GM19238 (cell line): ENCODE results near the gene LAGE3.
A peak's percentile ranks its signal among the peaks of the same experiment; 100 is the strongest.

ENCODE experiments used
- DNase-seq: peaks from one replicate; pipeline ENCODE4 v3.0.0; 2011; ENCODE audit warnings: low spot score; ENCODE audit not compliant: insufficient read length

Gene LAGE3

GRCh38 chrX:154458116-154458953 is 20.7 kb downstream of the LAGE3 start, which contains the start of gene PLXNA3:
PLXNA3 (plus strand) TSS chrX:154458281; CDS start chrX:154460184, 1,903 bp downstream.
- DNase-seq = no peak

- DNase-seq = peak; percentile 64
Observed at GRCh38 chrX:154457491-154458115, 21.5 kb downstream of the LAGE3 start.

GRCh38 chrX:154452823-154453222 is 26.3 kb downstream of the LAGE3 start:
- no peak for DNase-seq

GRCh38 chrX:154450312-154450711 is 28.8 kb downstream of the LAGE3 start:
- no peak for DNase-seq

- no peak for DNase-seq
Observed at GRCh38 chrX:154449618-154450017, 29.5 kb downstream of the LAGE3 start.

- DNase-seq = no peak
Observed at GRCh38 chrX:154448484-154448883, 30.6 kb downstream of the LAGE3 start.

GRCh38 chrX:154446430-154446829 is 32.7 kb downstream of the LAGE3 start:
- no peak for DNase-seq

GRCh38 chrX:154445776-154446175 is 33.3 kb downstream of the LAGE3 start:
- no peak for DNase-seq

- DNase-seq = no peak
Observed at GRCh38 chrX:154444755-154445246, 34.3 kb downstream of the LAGE3 start.

GRCh38 chrX:154443992-154444754 is 34.9 kb downstream of the LAGE3 start, which contains the start of gene FAM50A:
FAM50A (plus strand) TSS chrX:154444141; CDS start chrX:154444236, 95 bp downstream.
- DNase-seq = peak; percentile 86

- no peak for DNase-seq
Observed at GRCh38 chrX:154443479-154443910, 35.6 kb downstream of the LAGE3 start.

GRCh38 chrX:154441984-154442707 is 36.9 kb downstream of the LAGE3 start:
- no peak for DNase-seq

- no peak for DNase-seq
Observed at GRCh38 chrX:154441564-154441963, 37.5 kb downstream of the LAGE3 start.

- DNase-seq = no peak
Observed at GRCh38 chrX:154440623-154441357, 38.3 kb downstream of the LAGE3 start.

GRCh38 chrX:154439841-154440240 is 39.2 kb downstream of the LAGE3 start:
- DNase-seq = no peak

GRCh38 chrX:154437971-154438893 is 40.8 kb downstream of the LAGE3 start:
- no peak for DNase-seq

GRCh38 chrX:154436983-154437752 is 41.9 kb downstream of the LAGE3 start, which contains the start of gene GDI1:
GDI1 (plus strand) TSS chrX:154437154; CDS start chrX:154437255, 101 bp downstream.
- DNase-seq = no peak

GRCh38 chrX:154436374-154436982 is 42.6 kb downstream of the LAGE3 start:
- peak; percentile 68 for DNase-seq
